GM21576 (cell line): ENCODE measurements around the gene MRPS6.

Experiments used
- ATAC-seq: cut with Tn5 transposase; IDR thresholded peaks from one replicate; pipeline ENCODE4 v1.9.1; 2021; ENCODE audit warnings: mild to moderate bottlenecking, moderate library complexity; ENCODE audit not compliant: unreplicated experiment

MRPS6 gene

GRCh38 chr21:34177919-34178567, 104.7 kb downstream of the MRPS6 start:
- ATAC-seq = no peak

DNA sequence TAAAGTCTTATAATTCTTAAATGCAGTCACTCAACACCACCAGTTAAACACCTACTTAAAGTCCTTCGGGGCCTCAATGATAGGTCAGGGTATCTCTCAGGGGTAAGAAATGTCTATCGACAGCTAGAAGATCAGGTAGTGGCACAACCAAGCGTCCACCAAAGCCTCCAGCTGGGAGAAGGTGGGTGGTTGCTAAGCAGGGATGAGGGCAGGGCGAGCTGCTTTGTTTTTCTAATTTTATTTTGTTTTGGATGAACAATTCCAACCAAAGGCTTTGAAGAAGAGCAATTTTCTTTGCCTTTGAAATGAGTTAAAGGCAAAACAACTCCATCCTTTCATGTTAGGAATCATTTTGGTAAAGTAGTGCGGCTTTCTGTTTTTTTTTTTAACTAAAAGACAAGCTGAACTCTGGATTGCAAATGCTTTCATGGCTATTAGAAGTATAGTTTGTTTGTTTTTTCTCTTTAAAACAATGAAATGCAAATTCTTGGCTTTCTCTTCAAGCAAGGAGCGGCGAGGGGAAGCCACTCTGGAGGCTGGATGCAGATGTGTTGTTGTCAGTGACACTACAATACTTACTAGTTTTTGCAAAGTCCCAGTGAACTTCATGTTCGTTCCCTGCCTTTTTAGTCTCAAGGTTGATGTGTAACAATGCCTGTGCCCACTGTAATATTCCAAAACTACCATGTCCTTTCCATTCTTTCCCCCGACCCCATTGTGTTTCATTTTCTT, 106.0 kb downstream of the MRPS6 start:
- ATAC-seq = no peak

DNA sequence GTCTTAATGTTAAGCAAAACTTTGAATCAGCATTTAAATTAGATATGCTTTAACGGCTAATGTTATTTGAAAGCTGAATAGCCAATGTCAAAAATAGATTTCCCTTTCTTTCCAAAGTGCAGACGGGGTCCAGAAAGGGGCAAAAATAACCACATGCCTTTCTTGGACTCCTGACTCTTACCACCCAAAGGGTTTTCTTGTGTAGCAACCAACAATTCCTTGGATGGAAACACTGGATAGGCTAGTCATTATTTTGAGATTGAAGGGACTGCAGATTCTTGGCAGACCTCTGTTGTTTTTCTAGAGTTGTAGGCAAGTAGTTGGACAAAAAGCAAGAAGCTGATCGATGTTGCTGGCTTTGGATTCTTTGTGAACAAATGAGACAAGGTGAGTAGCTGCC, 107.0 kb downstream of the MRPS6 start:
- no peak for ATAC-seq

GRCh38 chr21:34180826-34181359, 107.5 kb downstream of the MRPS6 start:
- ATAC-seq = no peak

- ATAC-seq = no peak
Measured at GRCh38 chr21:34181431-34182039, 108.2 kb downstream of the MRPS6 start.

GRCh38 chr21:34182436-34182835, 109.1 kb downstream of the MRPS6 start:
- no peak for ATAC-seq

- ATAC-seq = no peak
Measured at GRCh38 chr21:34183331-34183928, 110.1 kb downstream of the MRPS6 start.

DNA sequence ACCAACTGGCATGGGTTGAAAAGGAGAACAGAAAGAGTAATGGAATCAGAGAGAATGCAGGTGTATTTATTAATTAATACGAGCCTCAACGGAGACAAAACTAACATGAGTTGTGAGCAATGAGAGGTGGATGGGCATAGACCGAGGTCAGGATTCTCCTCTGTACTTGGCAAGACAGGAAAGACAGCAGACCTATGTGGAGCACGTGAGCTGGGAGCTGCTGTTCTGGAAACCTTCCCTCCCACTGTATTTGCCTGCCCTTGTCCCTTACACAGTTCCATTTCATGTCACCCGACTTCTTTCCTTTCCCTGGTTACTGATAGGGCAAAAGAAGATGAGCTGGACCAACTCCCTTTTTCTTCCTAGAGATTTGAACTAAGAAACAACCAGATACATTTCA, 110.9 kb downstream of the MRPS6 start:
- no peak for ATAC-seq

- ATAC-seq = no peak
Measured at GRCh38 chr21:34185026-34185750, 111.8 kb downstream of the MRPS6 start.

DNA sequence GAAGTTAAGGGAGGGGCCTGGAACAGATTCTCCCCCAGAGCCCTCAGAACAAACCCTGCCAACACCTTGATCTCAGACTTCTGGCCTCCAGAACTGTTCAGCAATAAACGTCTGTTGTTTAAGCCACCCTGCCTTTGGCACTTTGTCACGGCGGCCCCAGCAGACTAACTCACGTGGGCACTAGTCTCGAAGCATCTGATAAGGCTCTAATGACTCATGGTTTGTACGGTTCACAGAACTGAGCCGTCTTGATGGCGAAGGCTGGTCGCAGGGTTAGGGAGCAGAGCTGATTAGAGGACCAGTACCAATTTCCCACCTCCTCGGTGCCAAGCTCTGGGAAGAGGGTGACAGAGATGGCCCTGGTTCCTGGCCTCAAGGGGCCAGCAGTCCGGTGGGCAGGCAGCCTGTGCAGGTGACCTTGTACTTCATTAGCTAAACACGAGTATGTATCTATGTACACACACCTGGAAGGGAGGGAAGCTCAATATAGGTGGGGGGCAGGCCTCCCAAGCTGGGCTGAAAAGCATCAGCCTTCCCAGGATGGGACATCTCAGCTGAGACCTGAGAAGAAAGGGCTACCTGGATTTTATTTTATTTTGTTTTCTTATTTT, 112.8 kb downstream of the MRPS6 start:
- ATAC-seq = no peak

DNA sequence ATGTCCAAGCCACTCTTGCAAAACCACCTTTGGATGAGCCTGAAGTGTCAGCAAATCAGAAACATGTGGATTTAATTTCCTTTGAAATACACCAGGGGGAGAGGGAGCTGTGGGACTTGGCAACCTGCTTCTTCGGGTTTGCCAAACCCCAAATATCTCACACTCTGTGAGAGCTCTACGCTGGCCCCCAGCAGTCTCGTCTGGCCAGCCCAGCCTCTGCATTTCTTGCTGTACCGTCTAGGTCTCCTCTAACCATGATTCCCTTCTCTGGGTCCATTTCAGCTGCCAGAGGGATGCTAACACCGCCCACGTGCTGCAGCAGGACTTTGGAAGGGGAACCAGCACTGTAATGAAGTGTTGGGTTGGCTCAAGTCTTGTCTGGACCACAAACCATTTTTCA, 114.6 kb downstream of the MRPS6 start:
- no peak for ATAC-seq

- ATAC-seq = no peak
Measured at GRCh38 chr21:34189506-34189905, 116.1 kb downstream of the MRPS6 start.

- ATAC-seq = no peak
Measured at GRCh38 chr21:34190576-34191321, 117.4 kb downstream of the MRPS6 start.

DNA sequence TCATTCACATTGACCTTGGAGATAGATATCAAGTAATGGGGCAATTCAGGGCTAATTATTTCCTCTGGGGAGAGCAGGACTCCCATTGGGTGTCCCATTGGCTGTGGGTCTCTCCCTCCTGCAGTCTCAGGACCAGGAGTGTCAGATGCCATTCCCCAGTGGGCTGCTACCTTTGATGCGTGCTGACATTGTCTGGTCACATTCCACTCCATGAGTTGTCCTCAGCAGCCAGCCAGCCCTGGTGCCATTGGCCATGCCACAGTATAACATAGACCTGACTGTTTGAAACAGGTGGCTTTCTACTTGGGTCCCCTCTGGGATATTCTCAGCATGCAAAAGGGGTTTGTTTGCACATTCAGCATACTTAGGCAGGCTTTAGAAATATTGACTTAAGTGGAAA, 118.5 kb downstream of the MRPS6 start:
- no peak for ATAC-seq
